Caco-2 (cell line): ENCODE results near the gene MYOZ2. TPM values are rescaled to one million over a fixed set of nuclear protein-coding genes. Genes with fewer than 3 reads are reported as not detected.
"Not testable (repeated sequence)": the region's sequence is repeated elsewhere in the genome, so short reads cannot be mapped to it uniquely, and the experiment has no call there.

Experiments
- BruUV-seq: library from RNA; stranded (reverse); fragments of 400-500 nt; replicated peaks from 2 replicates; lab custom pipeline; 2021; lab: Mats Ljungman, UMichigan
- CTCF ChIA-PET: fragments of 300-600 bp; sonication (Branson Sonifier 250); formaldehyde crosslinking; loops from one replicate; lab custom pipeline; 2022; ENCODE audit warnings: antibody characterized with exemption; lab: Charles Lee
- POLR2A ChIA-PET: fragments of 300-600 bp; sonication (Branson Sonifier 250); formaldehyde crosslinking; loops from one replicate; lab custom pipeline; 2022; ENCODE audit warnings: antibody characterized with exemption; lab: Charles Lee
- DNase-seq, 2 experiments: peaks; one replicate each; pipeline versions ENCODE4 v3.0.0 to v3.0.0-alpha.2; 2020 to 2022
- H3K27me3 ChIP-seq: replicated peaks from 2 replicates; pipeline ENCODE4 v1.6.0; 2011; ENCODE audit warnings: low read length; ENCODE audit not compliant: control insufficient read depth, insufficient read depth
- H3K36me3 ChIP-seq: 2 replicates; pipeline ENCODE4 v1.5.1; 2011; ENCODE audit warnings: low read length; ENCODE audit not compliant: control insufficient read depth, insufficient read depth
- H3K4me1 ChIP-seq: fragments of 250-450 bp; sonication (Bioruptor Pico); 2 replicates; pipeline ENCODE4 v1.5.1; 2020; ENCODE audit warnings: mild to moderate bottlenecking
- H3K4me3 ChIP-seq: 2 replicates; pipeline ENCODE4 v1.5.1; 2011; ENCODE audit warnings: low read depth, mild to moderate bottlenecking, control low read depth, low read length
- H3K9me3 ChIP-seq: fragments of 250-450 bp; sonication (Bioruptor Pico); 2 replicates; pipeline ENCODE4 v1.5.1; 2020; ENCODE audit warnings: mild to moderate bottlenecking, moderate library complexity
- H3K27ac Mint-ChIP-seq: one replicate; pipeline ENCODE4 v1.8.0; 2022; ENCODE audit warnings: mixed read lengths; ENCODE audit not compliant: unreplicated experiment
- H3K27me3 Mint-ChIP-seq: one replicate; pipeline ENCODE4 v1.8.0; 2022; ENCODE audit warnings: mixed read lengths; ENCODE audit not compliant: insufficient read depth, unreplicated experiment
- H3K36me3 Mint-ChIP-seq: one replicate; pipeline ENCODE4 v1.8.0; 2022; ENCODE audit warnings: mild to moderate bottlenecking, mixed read lengths; ENCODE audit not compliant: insufficient read depth, unreplicated experiment
- H3K4me1 Mint-ChIP-seq: one replicate; pipeline ENCODE4 v1.8.0; 2022; ENCODE audit warnings: low read depth, mixed read lengths; ENCODE audit not compliant: unreplicated experiment
- H3K4me3 Mint-ChIP-seq: one replicate; pipeline ENCODE4 v1.8.0; 2022; ENCODE audit warnings: mild to moderate bottlenecking, moderate library complexity, mixed read lengths; ENCODE audit not compliant: unreplicated experiment
- H3K9me3 Mint-ChIP-seq: one replicate; pipeline ENCODE4 v1.8.0; 2022; ENCODE audit warnings: mixed read lengths; ENCODE audit not compliant: unreplicated experiment
- intact Hi-C: fragments of 100-400 bp; cut with micrococcal nuclease; formaldehyde crosslinking; loops from one replicate; pipeline ENCODE4 v1.10.0; 2022; ENCODE audit not compliant: unreplicated experiment
- total RNA-seq: library from RNA; stranded (reverse); gene quantifications from 2 replicates; pipeline ENCODE4 v1.2.3, GENCODE V29; 2022
- TF ChIP-seq, protein P1 (sequence below), 2 experiments: fragments of 200-600 bp in 1 of 2; IDR thresholded peaks; 1 replicate in 1 of 2; 2 replicates in 1 of 2; pipeline versions ENCODE4 v1.5.1 to v1.8.0; 2011 to 2022; ENCODE audit warnings: antibody characterized with exemption in 1 of 2, control low read depth in 1 of 2, inconsistent platforms in 1 of 2, low read depth in 1 of 2, low read length in 1 of 2, mild to moderate bottlenecking in 1 of 2, moderate library complexity in 1 of 2; ENCODE audit not compliant: insufficient read depth in 1 of 2, severe bottlenecking in 1 of 2, unreplicated experiment in 1 of 2

MYOZ2 gene
- total RNA-seq, 1 experiment from 2014 or later = 0.18 TPM

DNA sequence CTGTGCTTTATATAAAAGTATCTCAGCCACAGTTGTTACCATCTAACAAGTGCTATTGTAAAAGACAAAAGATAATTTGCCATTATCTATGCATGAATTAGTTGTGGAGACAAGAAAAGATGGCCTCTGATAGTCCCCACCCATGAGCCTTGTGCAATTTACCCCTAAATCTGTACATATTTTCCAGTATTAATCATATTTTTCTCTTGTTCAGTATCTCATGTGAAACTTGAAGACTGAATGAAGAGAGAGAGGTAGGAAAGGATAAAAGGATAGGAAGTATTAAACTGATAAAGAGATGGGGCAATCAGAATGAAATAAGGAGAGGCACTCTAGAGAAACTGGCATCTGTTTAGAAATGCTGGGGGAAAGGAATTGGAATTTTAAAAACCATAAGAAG lies 3.7 kb downstream of the MYOZ2 start:
- Mint-ChIP-seq H3K27me3 (no peaks in the 10 kb centered on the region), H3K27ac (peak overlapping the region; percentile 91), H3K36me3 (no peaks in the 10 kb centered on the region), H3K4me1 (peaks cover 50% of the 10 kb centered on the region), H3K4me3 (peak overlapping the region; percentile 25), H3K9me3 (no peaks in the 10 kb centered on the region)
- TF ChIP-seq, protein P1, sequence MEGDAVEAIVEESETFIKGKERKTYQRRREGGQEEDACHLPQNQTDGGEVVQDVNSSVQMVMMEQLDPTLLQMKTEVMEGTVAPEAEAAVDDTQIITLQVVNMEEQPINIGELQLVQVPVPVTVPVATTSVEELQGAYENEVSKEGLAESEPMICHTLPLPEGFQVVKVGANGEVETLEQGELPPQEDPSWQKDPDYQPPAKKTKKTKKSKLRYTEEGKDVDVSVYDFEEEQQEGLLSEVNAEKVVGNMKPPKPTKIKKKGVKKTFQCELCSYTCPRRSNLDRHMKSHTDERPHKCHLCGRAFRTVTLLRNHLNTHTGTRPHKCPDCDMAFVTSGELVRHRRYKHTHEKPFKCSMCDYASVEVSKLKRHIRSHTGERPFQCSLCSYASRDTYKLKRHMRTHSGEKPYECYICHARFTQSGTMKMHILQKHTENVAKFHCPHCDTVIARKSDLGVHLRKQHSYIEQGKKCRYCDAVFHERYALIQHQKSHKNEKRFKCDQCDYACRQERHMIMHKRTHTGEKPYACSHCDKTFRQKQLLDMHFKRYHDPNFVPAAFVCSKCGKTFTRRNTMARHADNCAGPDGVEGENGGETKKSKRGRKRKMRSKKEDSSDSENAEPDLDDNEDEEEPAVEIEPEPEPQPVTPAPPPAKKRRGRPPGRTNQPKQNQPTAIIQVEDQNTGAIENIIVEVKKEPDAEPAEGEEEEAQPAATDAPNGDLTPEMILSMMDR (IDR thresholded peaks at IDR 0.05; ENCODE audit: insufficient read depth in 1 of 2, low read depth in 1 of 2, low read length in 1 of 2, severe bottlenecking in 1 of 2, unreplicated experiment in 1 of 2) = no peak
- no TSS peak for BruUV-seq
- DNase-seq = no peak
- CTCF ChIA-PET = interaction anchor here (1.0 to 1.4 kb wide), 2 partner anchors 73 to 97 kb away, joined by 3 to 11 read pairs; partner anchors contain the start of gene USP53
- POLR2A ChIA-PET = interaction anchor here (1.1 to 1.6 kb wide), 3 partner anchors 46 to 161 kb away, joined by 5 to 17 read pairs (median 8); partner anchors contain the start of gene USP53
- no peaks in the 10 kb centered on the region for H3K27me3 ChIP-seq
- intact Hi-C loops = loop anchor here (5.0 kb wide), 1 partner anchor 158 kb away; no protein-coding TSS in a partner anchor
- H3K4me3 ChIP-seq = no peak overlapping the region
- no peaks in the 10 kb centered on the region for H3K36me3 ChIP-seq
- H3K4me1 ChIP-seq = peaks cover 60% of the 10 kb centered on the region
- no peaks in the 10 kb centered on the region for H3K9me3 ChIP-seq

DNA sequence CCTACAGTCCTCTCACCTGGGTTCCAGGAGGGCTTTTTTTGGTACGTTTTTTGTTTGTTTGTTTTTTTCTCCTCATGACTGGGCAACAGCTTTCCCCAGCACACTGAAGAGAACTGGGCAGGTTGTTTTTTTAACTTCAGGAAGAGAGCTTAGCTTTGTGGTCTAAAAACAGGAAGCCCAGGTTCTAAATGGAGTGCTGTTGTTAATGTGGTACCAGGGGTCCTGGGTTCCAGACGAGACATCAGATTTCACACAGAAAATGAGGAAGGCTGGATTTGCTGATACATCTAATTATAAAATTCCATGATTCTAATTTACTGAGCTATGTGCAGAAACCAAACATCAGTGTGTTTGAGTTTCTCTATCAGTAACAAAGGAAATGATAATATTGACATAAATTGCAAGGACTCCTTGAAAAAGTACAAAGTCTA lies 4.2 kb downstream of the MYOZ2 start:
- POLR2A ChIA-PET = interaction anchor here (1.1 to 1.6 kb wide), 3 partner anchors 47 to 160 kb away, joined by 5 to 17 read pairs (median 8); partner anchors contain the start of gene USP53
- H3K4me1 ChIP-seq = peaks cover 57% of the 10 kb centered on the region
- no peaks in the 10 kb centered on the region for H3K9me3 ChIP-seq
- no peak overlapping the region for H3K4me3 ChIP-seq
- Mint-ChIP-seq H3K27me3 (no peaks in the 10 kb centered on the region), H3K27ac (peak overlapping the region; percentile 91), H3K9me3 (no peaks in the 10 kb centered on the region), H3K36me3 (no peaks in the 10 kb centered on the region), H3K4me3 (peak overlapping the region; percentile 25), H3K4me1 (peaks cover 45% of the 10 kb centered on the region)
- BruUV-seq = no TSS peak
- intact Hi-C loops = loop anchor here (1.0 to 5.0 kb wide), 4 partner anchors 9 to 157 kb away; partner anchors contain the start of gene USP53
- CTCF ChIA-PET = interaction anchor here (1.0 to 1.4 kb wide), 2 partner anchors 73 to 98 kb away, joined by 3 to 11 read pairs; partner anchors contain the start of gene USP53
- H3K27me3 ChIP-seq = no peaks in the 10 kb centered on the region
- no peaks in the 10 kb centered on the region for H3K36me3 ChIP-seq
- TF ChIP-seq, protein P1 (IDR thresholded peaks at IDR 0.05; ENCODE audit: insufficient read depth in 1 of 2, low read depth in 1 of 2, low read length in 1 of 2, severe bottlenecking in 1 of 2, unreplicated experiment in 1 of 2) = no peak
- DNase-seq = peak in 1 of 2 experiments; percentile 12

DNA sequence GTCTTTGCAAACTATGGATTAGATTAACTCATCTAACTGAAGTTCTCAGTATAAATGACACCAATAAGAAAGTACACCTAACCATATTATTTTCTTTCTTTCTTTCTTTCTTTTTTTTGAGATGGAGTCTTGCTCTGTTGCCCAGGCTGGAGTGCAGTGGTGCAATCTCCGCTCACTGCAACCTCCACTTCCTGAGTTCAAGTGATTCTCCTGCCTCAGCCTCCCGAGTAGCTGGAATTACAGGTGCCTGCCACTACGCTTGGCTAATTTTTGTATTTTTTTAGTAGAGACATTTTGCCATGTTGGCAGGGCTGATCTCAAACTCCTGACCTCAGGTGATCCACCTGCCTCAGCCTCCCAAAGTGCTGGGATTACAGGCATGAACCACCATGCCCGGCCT lies 5.7 kb downstream of the MYOZ2 start:
- H3K4me3 ChIP-seq, POLR2A ChIA-PET, H3K9me3 Mint-ChIP-seq, H3K36me3 Mint-ChIP-seq, DNase-seq, CTCF ChIA-PET, H3K27ac Mint-ChIP-seq, intact Hi-C loops, H3K4me3 Mint-ChIP-seq, H3K36me3 ChIP-seq, H3K27me3 ChIP-seq, H3K9me3 ChIP-seq, BruUV-seq, H3K27me3 Mint-ChIP-seq: not testable (repeated sequence)
- peaks cover 31% of the 10 kb centered on the region for H3K4me1 Mint-ChIP-seq
- H3K4me1 ChIP-seq = peaks cover 49% of the 10 kb centered on the region
